ENCODE data around the gene ITCH.
"Not testable (repeated sequence)": the region's sequence is repeated elsewhere in the genome, so short reads cannot be mapped to it uniquely, and the experiment has no call there.

ITCH gene

GRCh38 chr20:34363465-34364222, 571 bp downstream of the ITCH start:
- H3K4me3 ChIP-seq (ENCODE audit: control insufficient read depth, low read depth, low read length), result peak overlapping the region; percentile 88
- peak; percentile 56 for DNase-seq (ENCODE audit: low read depth)

GRCh38 chr20:34364223-34364506, 1.1 kb downstream of the ITCH start:
- no peak for TF ChIP-seq CTCF (conservative IDR thresholded peaks at IDR 0.05; ENCODE audit: control insufficient read depth, insufficient read depth, low read depth, low read length)
- peak overlapping the region; percentile 88 for H3K4me3 ChIP-seq (ENCODE audit: control insufficient read depth, low read depth, low read length)
- DNase-seq (ENCODE audit: low read depth), result no peak

More at GRCh38 chr20:34363465-34364222, 571 bp downstream of the ITCH start:
- TF ChIP-seq CTCF (conservative IDR thresholded peaks at IDR 0.05; ENCODE audit: control insufficient read depth, insufficient read depth, low read depth, low read length), result no peak

- no peak for DNase-seq (ENCODE audit: low read depth)
- no peak overlapping the region for H3K4me3 ChIP-seq (ENCODE audit: control insufficient read depth, low read depth, low read length)
- TF ChIP-seq CTCF (conservative IDR thresholded peaks at IDR 0.05; ENCODE audit: control insufficient read depth, insufficient read depth, low read depth, low read length), result no peak
These were observed 2.7 kb downstream of the ITCH start for GRCh38 chr20:34365765-34366213.

GRCh38 chr20:34367155-34367554, 4.1 kb downstream of the ITCH start:
- H3K4me3 ChIP-seq (ENCODE audit: control insufficient read depth, low read depth, low read length), result no peak overlapping the region
- DNase-seq (ENCODE audit: low read depth), result no peak
- TF ChIP-seq CTCF (conservative IDR thresholded peaks at IDR 0.05; ENCODE audit: control insufficient read depth, insufficient read depth, low read depth, low read length), result no peak

GRCh38 chr20:34367911-34368310, 4.8 kb downstream of the ITCH start:
- not testable (repeated sequence) for H3K4me3 ChIP-seq (ENCODE audit: control insufficient read depth, low read depth, low read length); DNase-seq (ENCODE audit: low read depth)

- no peak overlapping the region for H3K4me3 ChIP-seq (ENCODE audit: control insufficient read depth, low read depth, low read length)
- TF ChIP-seq CTCF (conservative IDR thresholded peaks at IDR 0.05; ENCODE audit: control insufficient read depth, insufficient read depth, low read depth, low read length), result no peak
- peak; percentile 17 for DNase-seq (ENCODE audit: low read depth)
These were observed 5.5 kb downstream of the ITCH start for GRCh38 chr20:34368547-34368946.

GRCh38 chr20:34369265-34369664, 6.2 kb downstream of the ITCH start:
- no peak for TF ChIP-seq CTCF (conservative IDR thresholded peaks at IDR 0.05; ENCODE audit: control insufficient read depth, insufficient read depth, low read depth, low read length)
- DNase-seq (ENCODE audit: low read depth), result no peak
- no peak overlapping the region for H3K4me3 ChIP-seq (ENCODE audit: control insufficient read depth, low read depth, low read length)

All from fibroblast of mammary gland (primary cell).